DOHH2 (cell line): ENCODE data around the gene ABHD3.
A peak's percentile ranks its signal among the peaks of the same experiment; 100 is the strongest.
"Not testable (repeated sequence)": the region's sequence is repeated elsewhere in the genome, so short reads cannot be mapped to it uniquely, and the experiment has no call there.

Source experiments
- H3F3A ChIP-seq: fragments of 200-600 bp; sonication (generic), shearing (Covaris generic); 2 replicates; pipeline ENCODE4 v1.6.0; 2016; ENCODE audit warnings: antibody characterized with exemption, mild to moderate bottlenecking; ENCODE audit not compliant: control insufficient read depth, insufficient read depth
- H3K27ac ChIP-seq: fragments of 200-600 bp; sonication (generic); 2 replicates; pipeline ENCODE4 v1.5.1; 2014; ENCODE audit warnings: low read depth, mild to moderate bottlenecking, low read length, moderate library complexity
- H3K27me3 ChIP-seq: fragments of 200-600 bp; sonication (generic); 2 replicates; pipeline ENCODE4 v1.6.1; 2014; ENCODE audit warnings: mild to moderate bottlenecking, low read length, mixed read lengths; ENCODE audit not compliant: control insufficient read depth
- H3K36me3 ChIP-seq: fragments of 200-600 bp; sonication (generic); 2 replicates; pipeline ENCODE4 v1.6.1; 2014; ENCODE audit warnings: mild to moderate bottlenecking, low read length, moderate library complexity, mixed read lengths; ENCODE audit not compliant: control insufficient read depth
- H3K4me1 ChIP-seq: fragments of 200-600 bp; sonication (generic); 2 replicates; pipeline ENCODE4 v1.6.1; 2014; ENCODE audit warnings: mild to moderate bottlenecking, low read length, mixed read lengths; ENCODE audit not compliant: control insufficient read depth
- H3K4me2 ChIP-seq: fragments of 200-600 bp; sonication (generic); 2 replicates; pipeline ENCODE4 v1.6.0; 2014; ENCODE audit warnings: mild to moderate bottlenecking, low read length, moderate library complexity
- H3K4me3 ChIP-seq: fragments of 200-600 bp; sonication (generic); 2 replicates; pipeline ENCODE4 v1.5.1; 2014; ENCODE audit warnings: mild to moderate bottlenecking, low read length, mixed read lengths
- H3K79me2 ChIP-seq: fragments of 200-600 bp; sonication (generic); 2 replicates; pipeline ENCODE4 v1.6.1; 2014; ENCODE audit warnings: mild to moderate bottlenecking, low read length, mixed read lengths; ENCODE audit not compliant: control insufficient read depth
- H3K9me2 ChIP-seq: fragments of 200-600 bp; sonication (generic); replicated peaks from 2 replicates; pipeline ENCODE4 v1.6.1; 2014; ENCODE audit warnings: mild to moderate bottlenecking, low read length, mixed read lengths; ENCODE audit not compliant: control insufficient read depth
- H3K9me3 ChIP-seq: fragments of 200-600 bp; sonication (generic); 2 replicates; pipeline ENCODE4 v1.6.1; 2014; ENCODE audit warnings: antibody characterized with exemption, low read length, mixed read lengths; ENCODE audit not compliant: control insufficient read depth, insufficient read depth
- H4K20me1 ChIP-seq: fragments of 200-600 bp; sonication (generic); 2 replicates; pipeline ENCODE4 v1.6.0; 2014; ENCODE audit warnings: low read depth, mild to moderate bottlenecking, antibody characterized with exemption, low read length, moderate library complexity; ENCODE audit not compliant: control insufficient read depth, insufficient read depth
- EZH2phosphoT487 ChIP-seq: fragments of 200-600 bp; sonication (generic); IDR thresholded peaks from 2 replicates; pipeline ENCODE4 v1.6.1; 2017; ENCODE audit warnings: borderline replicate concordance, mild to moderate bottlenecking, antibody characterized with exemption, low read length, moderate library complexity, mixed read lengths
- TF ChIP-seq, protein P1 (sequence below): fragments of 200-600 bp; sonication (generic); IDR thresholded peaks from one replicate; pipeline ENCODE4 v1.5.1; 2014; ENCODE audit warnings: antibody characterized with exemption, mild to moderate bottlenecking, low read depth, low read length; ENCODE audit not compliant: poor library complexity, severe bottlenecking

Gene ABHD3

DNA sequence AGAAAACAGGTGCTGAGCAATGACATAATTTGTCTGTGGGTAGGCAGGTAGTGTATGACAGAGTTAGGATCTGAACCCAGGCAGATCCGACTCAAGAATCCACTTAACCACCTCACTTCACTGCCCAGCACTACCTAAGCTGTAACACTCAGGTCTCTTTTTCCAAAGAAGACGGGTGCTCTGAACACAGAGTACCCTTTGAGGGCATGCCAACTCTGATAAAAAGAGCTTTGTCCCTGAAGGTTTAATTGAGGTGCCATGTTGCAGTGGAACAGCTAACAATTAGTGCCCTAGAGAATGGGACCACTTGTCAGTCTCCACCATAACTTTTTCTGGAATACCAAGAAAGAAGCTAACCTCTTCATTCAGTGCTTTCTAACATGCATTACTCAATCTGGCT, 11.3 kb downstream of the ABHD3 start:
- Histone ChIP-seq H3K4me2 (no peak overlapping the region), H3K9me2 (no peaks in the 10 kb centered on the region), H3K36me3 (peaks cover 77% of the 10 kb centered on the region), H3K27me3 (no peaks in the 10 kb centered on the region), H3K4me1 (peaks cover 20% of the 10 kb centered on the region), H3K4me3 (no peak overlapping the region), H3K9me3 (peaks cover 7% of the 10 kb centered on the region; the same call in 1 of the 2 replicates), H4K20me1 (no peaks in the 10 kb centered on the region), H3K79me2 (peaks cover 38% of the 10 kb centered on the region), H3F3A (0 out of 2 replicates have a peak, but pooled peaks cover 3% of the 10 kb centered on the region), H3K27ac (no peak overlapping the region)
- TF ChIP-seq, protein P1, sequence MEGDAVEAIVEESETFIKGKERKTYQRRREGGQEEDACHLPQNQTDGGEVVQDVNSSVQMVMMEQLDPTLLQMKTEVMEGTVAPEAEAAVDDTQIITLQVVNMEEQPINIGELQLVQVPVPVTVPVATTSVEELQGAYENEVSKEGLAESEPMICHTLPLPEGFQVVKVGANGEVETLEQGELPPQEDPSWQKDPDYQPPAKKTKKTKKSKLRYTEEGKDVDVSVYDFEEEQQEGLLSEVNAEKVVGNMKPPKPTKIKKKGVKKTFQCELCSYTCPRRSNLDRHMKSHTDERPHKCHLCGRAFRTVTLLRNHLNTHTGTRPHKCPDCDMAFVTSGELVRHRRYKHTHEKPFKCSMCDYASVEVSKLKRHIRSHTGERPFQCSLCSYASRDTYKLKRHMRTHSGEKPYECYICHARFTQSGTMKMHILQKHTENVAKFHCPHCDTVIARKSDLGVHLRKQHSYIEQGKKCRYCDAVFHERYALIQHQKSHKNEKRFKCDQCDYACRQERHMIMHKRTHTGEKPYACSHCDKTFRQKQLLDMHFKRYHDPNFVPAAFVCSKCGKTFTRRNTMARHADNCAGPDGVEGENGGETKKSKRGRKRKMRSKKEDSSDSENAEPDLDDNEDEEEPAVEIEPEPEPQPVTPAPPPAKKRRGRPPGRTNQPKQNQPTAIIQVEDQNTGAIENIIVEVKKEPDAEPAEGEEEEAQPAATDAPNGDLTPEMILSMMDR, result no peak
- TF ChIP-seq EZH2phosphoT487, result no peak

DNA sequence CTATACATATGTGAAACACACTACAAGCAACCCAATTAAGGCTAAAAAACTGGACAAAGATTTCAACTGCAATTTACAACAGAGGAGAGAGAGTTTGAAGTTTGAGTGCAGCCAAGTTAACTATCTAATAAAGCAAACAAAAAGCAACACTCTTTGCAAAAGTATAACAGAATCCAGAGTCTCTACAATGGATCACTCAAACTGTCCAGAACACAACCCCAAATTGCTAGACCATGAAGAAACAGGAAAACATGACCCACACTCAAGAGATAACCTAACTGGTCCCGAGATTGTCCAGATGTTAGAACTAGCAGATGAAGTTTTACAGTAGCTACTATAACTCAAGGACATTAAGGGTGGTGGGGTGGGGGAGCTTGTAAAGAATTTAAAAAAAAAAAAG, 14.8 kb downstream of the ABHD3 start:
- H3K4me2 ChIP-seq, result no peak overlapping the region
- peaks cover 7% of the 10 kb centered on the region; the same call in 1 of the 2 replicates for H3K9me3 ChIP-seq
- TF ChIP-seq, protein P1, result no peak
- TF ChIP-seq EZH2phosphoT487, result no peak
- peaks cover 80% of the 10 kb centered on the region for H3K36me3 ChIP-seq
- H3K27ac ChIP-seq, result no peak overlapping the region
- peaks cover 14% of the 10 kb centered on the region for H3F3A ChIP-seq
- H3K27me3 ChIP-seq, result no peaks in the 10 kb centered on the region
- no peaks in the 10 kb centered on the region for H4K20me1 ChIP-seq
- no peak overlapping the region for H3K4me3 ChIP-seq
- peaks cover 56% of the 10 kb centered on the region for H3K4me1 ChIP-seq
- H3K79me2 ChIP-seq, result peaks cover 64% of the 10 kb centered on the region
- H3K9me2 ChIP-seq, result no peaks in the 10 kb centered on the region

DNA sequence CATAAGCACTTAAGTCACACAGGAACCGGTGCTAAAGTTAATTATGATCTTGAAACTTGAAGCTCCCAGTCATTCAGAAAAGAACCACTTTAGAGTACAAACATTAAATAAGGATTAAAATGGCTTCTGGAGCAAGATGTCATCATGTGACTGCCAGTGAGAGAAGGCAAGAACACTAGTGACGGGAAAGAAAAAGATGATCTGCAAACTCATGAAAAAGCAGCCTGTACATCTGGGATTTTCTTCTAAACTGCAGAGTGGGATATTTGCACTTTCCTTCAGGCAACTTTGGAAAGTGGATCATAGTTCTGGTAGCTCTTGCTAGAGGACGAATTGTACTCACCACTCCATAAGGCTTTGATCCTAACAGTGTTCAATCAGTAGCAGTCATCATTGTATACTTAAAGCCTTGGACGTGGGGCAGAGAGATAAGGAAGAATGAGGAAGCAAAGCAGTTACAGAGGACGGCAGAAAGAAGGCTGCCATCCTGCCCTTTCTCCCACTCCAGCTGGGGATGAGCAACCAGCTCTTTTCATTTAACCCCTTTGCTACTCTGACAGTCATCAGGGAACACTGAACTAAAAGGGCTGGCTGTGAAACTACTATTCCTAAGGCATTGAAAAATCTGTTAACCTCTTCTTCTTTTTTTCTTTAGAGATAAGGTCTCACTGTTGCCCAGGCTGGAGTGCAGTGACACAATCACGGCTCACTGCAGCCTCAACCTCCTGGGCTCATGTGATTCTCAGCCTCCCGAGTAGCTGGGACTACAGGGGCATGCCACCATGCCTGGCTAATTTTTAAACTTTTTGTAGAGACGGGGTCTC, 18.1 kb downstream of the ABHD3 start:
- H3K79me2 ChIP-seq, result peaks cover 67% of the 10 kb centered on the region
- peaks cover 10% of the 10 kb centered on the region for H3F3A ChIP-seq
- H3K36me3 ChIP-seq, result peaks cover 82% of the 10 kb centered on the region
- TF ChIP-seq, protein P1, result no peak
- no peak for TF ChIP-seq EZH2phosphoT487
- no peaks in the 10 kb centered on the region for H3K27me3 ChIP-seq
- no peaks in the 10 kb centered on the region for H3K9me2 ChIP-seq
- peak overlapping the region; percentile 87 for H3K27ac ChIP-seq
- peaks cover 6% of the 10 kb centered on the region; the same call in 1 of the 2 replicates for H3K9me3 ChIP-seq
- peaks cover 79% of the 10 kb centered on the region for H3K4me1 ChIP-seq
- H3K4me2 ChIP-seq, result peak overlapping the region; percentile 86
- H4K20me1 ChIP-seq, result no peaks in the 10 kb centered on the region
- peak overlapping the region; percentile 64 for H3K4me3 ChIP-seq

DNA sequence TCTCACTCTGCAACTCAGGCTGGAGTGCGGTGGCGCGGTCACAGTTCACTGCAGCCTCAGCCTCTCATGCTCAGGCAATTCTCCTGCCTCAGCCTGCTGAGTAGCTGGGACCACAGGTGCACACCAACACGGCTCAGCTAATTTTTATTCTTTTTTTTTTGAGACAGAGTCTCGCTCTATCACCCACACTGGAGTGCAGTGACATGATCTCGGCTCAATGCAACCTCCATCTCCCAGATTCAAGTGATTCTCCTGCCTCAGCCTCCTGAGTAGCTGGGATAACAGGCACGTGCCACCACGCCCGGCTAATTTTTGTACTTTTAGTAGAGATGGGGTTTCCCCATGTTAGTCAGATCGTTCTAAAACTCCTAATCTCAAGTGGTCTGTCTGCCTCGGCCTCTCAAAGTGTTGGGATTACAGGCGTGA, 19.0 kb downstream of the ABHD3 start:
- Histone ChIP-seq H3K4me2 (peak overlapping the region; percentile 86), H3K36me3 (peaks cover 81% of the 10 kb centered on the region), H3F3A (peaks cover 10% of the 10 kb centered on the region), H3K79me2 (peaks cover 58% of the 10 kb centered on the region), H3K4me3 (peak overlapping the region; percentile 64), H3K27ac (peak overlapping the region; percentile 87), H3K4me1 (peaks cover 79% of the 10 kb centered on the region)
- H3K27me3 ChIP-seq, H3K9me3 ChIP-seq, H4K20me1 ChIP-seq, H3K9me2 ChIP-seq: not testable (repeated sequence)
